Fibroblast of peridontal ligament (primary cell): Measurements from ENCODE around the gene NADK.
"Not testable (repeated sequence)": the region's sequence is repeated elsewhere in the genome, so short reads cannot be mapped to it uniquely, and the experiment has no call there.

Experiments
- DNase-seq: peaks from one replicate; pipeline ENCODE4 v3.0.0-alpha.2; 2010; ENCODE audit errors: extremely low read depth

The NADK gene

GRCh38 chr1:1746566-1746909, 31.7 kb downstream of the NADK start:
- not testable (repeated sequence) for DNase-seq

- DNase-seq: peak; percentile 60
These were observed 32.4 kb downstream of the NADK start for GRCh38 chr1:1745651-1746565.

- DNase-seq: not testable (repeated sequence)
These were observed 35.7 kb downstream of the NADK start for GRCh38 chr1:1742529-1742928.

DNA sequence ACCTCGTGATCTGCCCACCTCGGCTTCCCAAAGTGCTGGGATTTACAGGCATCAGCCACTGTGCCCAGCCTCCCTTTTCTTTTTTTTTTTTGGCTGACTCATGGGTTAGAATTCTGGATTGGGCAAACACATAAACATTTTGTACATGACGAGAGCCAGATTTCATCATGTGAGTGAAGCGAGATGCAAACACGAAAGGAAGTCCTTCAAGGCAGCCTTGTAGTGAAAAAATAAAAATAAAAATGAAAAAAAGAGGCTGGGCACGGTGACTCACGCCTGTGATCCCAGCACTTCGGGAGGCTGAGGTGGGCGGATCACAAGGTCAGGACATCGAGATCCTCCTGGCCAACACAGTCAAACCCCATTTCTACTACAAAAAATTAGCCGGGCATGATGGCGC, 37.3 kb downstream of the NADK start:
- DNase-seq: peak; percentile 99

- not testable (repeated sequence) for DNase-seq
These were observed 39.4 kb downstream of the NADK start for GRCh38 chr1:1738799-1739337.

DNA sequence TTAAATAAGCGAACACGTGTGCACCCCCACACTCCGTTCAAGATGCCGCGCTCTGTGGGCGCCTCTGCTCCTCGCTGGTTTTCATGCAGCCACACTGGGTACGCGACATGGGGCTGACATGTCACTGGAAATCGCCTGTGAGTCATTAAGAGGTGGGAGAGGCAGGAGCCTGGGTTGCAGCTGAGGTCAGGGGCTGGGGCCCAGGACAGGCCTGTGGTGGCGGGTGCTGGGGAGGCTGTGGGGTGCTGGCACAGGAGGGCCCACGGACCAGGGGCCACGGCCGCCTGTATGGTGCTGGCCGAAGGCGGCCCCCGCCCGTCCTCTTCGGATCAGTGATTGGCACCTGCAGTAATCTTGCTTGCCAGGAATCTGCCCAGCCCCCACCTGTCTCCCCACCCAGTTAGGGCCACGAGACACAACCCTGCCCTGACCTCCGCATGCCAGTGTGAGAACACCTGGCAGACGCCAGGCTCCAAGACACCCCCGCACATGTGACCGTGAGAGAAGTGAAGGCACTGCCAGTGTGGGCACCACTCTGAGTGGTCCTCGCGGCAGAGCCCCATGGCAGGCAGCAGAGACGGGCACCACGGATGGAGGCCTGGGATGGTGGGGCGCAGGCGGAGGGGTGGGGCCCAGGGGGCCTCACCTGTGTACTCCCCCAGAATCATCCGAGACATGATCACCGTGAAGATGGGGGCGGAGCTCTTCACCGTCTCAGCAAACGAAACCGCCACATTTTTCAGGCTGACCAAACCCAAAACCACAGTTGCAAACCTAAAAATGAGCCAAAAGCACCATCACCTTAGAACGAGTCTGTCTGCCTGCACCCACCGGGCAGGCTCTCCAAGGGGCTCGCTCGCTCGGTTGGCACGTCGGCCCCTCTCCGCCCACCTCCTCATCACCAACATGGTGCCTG, 40.3 kb downstream of the NADK start:
- not testable (repeated sequence) for DNase-seq

- no peak for DNase-seq
These were observed 45.9 kb downstream of the NADK start for GRCh38 chr1:1732381-1732780.

GRCh38 chr1:1730870-1731269, 47.4 kb downstream of the NADK start:
- no peak for DNase-seq

DNA sequence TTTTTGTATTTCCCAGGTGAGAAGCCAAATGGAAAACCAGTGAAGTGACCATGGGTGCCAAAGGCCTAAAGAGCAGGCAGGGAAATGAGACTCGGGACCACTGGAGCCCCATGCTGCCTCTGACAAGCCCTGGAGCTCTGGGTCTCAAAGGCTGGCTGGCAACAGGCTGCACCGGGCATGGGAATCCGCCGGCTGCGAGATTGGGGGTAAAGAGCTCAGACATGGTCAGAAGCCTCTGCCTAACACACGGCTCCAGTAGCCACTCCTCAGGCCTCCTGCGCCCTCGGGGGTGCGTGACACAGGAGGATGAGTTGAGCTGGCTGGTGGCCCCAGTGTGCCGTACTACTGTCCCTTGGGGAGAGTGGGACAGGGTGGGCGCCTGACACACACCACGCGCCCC, 48.0 kb downstream of the NADK start:
- DNase-seq: not testable (repeated sequence)

DNA sequence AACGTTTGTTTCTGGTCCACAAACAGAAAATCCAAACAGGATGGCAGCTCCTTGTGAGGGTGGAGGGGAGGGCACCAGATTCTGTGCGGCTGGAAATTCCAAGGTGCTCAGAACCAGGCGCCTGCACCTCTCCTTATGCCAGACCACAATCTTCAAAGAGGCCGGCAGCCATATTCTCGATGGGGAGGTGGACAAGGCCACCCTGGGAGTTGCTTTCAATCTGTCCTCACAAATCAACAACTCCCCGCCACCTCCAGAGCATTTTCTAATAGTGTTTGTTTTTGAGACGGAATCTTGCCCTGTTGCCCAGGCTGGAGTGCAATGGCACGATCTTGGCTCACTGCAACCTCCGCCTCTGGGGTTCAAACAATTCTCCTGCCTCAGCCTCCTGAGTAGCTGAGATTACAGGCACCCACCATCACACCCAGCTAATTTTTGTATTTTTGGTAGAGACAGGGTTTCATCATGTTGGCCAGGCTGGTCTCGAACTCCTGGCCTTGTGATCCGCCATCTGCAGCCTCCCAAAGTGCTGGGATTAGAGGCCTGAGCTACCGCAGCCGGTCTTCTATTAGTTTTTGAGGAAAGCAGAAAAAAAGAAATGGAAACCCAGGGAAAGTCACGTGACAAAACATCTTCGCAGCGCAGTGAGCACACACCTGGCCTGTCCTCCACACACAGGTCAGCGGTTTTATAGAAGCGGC, 49.0 kb downstream of the NADK start:
- not testable (repeated sequence) for DNase-seq

GRCh38 chr1:1728308-1729005, 49.8 kb downstream of the NADK start:
- peak; percentile 86 for DNase-seq

GRCh38 chr1:1727131-1727651, 51.1 kb downstream of the NADK start:
- peak; percentile 40 for DNase-seq

GRCh38 chr1:1726088-1726487, 52.2 kb downstream of the NADK start:
- not testable (repeated sequence) for DNase-seq

DNA sequence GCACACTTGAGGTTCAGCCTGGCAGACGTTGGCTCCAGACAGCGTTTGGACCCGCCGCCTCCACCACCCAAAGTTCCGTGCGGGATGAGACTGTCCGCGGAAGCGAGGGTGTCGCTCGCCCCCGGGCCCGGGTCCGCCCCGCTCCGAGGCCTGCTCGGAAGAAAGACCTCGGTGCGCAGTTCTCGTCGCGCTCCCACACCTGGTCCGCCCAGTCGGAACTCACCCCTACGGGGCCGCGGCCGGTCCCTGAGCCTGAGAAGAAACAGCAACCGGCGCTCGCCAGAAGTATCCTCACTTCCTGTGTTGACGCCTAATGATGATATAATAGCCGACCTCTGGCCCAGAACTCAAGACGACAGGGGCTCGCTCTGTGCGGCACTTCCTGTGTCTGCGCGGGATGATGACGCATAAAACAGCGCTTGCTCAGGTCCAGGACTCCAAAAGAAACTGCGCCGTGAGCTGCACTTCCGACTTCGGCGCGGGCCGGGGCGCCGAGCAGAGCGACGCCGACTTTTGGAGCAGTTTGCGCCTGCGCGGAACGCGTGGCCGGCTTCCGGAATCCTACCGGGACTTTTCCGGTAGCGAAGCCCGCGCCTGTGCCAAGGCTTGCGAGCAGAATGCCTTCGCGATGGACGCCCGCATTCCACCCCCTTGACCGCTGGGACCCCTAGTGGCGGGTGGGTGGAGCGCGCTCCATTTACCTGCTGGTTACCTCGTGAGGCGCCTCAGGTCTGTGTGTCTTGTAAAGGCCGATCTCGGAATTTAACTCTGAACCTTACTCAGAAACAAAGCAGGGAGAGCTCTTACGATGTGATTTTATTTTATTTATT, 54.0 kb downstream of the NADK start, which contains the start of gene CDK11A:
TSS of gene CDK11A (minus strand) at position 323 of the 830 bp plus-strand sequence. CDS start 1,539 bp downstream, outside the sequence.
- DNase-seq: peak; percentile 100

DNA sequence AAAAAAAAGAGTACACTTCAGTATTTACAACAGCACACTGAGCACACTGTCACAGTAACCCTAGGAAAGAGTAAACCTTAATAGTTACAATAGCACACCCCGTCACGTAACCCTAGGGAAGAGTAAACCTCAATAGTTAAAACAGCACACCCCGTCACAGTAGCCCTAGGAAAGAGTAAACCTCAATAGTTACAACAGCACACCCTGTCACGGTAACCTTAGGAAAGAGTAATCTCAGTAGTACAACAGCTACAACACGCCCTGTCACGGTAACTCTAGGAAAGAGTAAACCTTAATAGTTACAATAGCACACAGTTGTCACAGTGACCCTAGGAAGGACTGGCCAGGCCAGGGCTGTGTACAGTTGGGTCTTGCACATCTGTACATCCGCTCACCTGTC, 57.1 kb downstream of the NADK start:
- no peak for DNase-seq

DNA sequence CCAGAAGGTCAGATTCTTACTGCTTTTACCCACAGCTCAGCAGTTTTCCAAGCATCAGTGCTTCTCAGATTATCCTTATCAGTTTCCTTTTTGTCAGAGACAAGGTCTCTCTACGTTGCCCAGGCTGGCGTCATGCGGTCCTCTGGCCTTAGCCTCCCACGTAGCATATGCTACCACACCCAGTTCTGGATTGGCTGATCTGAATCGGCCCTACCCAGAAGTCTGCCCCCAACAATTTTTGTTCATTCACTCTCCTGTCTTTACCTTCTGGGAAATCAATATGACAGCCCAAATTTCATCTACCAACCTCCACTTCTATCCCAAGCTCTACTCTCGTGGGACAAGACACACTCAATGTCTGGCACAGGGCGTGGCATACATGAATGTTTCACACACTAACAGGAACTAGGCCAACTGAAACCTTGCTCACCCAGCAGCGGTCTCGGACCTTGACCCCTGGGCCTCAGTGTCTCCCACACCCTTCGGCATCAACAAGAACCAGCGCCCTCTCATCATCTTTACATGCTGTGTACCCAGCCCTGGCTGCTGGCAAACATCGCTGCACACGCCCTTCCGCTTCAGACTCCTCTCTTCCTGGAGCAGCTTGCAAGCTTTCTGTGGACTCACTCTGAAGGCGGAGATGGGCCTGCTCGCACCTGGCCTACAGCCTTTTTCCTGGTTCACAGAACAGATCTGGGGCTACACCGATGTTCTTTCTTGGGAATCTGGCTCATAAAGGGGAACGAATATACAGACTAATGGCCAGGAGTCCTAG, 63.0 kb downstream of the NADK start:
- not testable (repeated sequence) for DNase-seq

GRCh38 chr1:1707897-1708296, 70.4 kb downstream of the NADK start:
- not testable (repeated sequence) for DNase-seq

- DNase-seq: not testable (repeated sequence)
These were observed 71.0 kb downstream of the NADK start for GRCh38 chr1:1707241-1707640.

DNA sequence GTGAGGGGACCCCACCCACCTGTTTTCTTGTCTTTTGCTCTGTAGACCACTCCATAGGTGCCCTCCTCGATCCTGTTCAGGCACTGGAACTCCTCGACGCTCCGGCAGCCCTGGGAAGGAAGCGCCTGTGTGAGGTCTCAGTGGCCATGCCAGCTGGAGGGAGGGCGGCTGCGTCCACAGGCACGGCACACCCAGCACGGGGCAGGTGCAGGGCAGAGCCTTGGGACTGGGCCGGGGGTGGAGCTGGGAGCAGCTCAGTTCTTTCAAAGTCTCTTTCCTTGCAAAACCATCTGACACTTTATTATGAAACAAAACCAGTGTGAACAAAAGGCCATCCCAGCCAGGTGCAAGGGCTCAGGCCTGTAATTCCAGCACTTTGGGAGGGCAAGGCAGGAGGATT, 72.6 kb downstream of the NADK start:
- not testable (repeated sequence) for DNase-seq
